K562 (cell line): ENCODE data around the gene MYBPHL.

Experiments
- BDP1 ChIP-seq: IDR thresholded peaks from 3 replicates; pipeline ENCODE4 v1.6.1; 2011; ENCODE audit not compliant: insufficient read length, insufficient read depth
- CTBP1 ChIP-seq: fragments of 450-650 bp; IDR thresholded peaks from 2 replicates; pipeline ENCODE4 v1.6.1; 2016; ENCODE audit warnings: borderline replicate concordance
- EHMT2 ChIP-seq: fragments of 450-650 bp; IDR thresholded peaks from 2 replicates; pipeline ENCODE4 v1.6.1; 2018; ENCODE audit warnings: antibody characterized with exemption
- ESRRA ChIP-seq: fragments of 450-650 bp; IDR thresholded peaks from 2 replicates; pipeline ENCODE4 v1.6.1; 2014; ENCODE audit warnings: low read depth, mild to moderate bottlenecking, moderate library complexity, borderline replicate concordance
- GABPB1 ChIP-seq: sonication (generic); formaldehyde crosslinking; IDR thresholded peaks from 2 replicates; pipeline ENCODE4 v1.8.0; 2022; ENCODE audit warnings: mild to moderate bottlenecking, missing genetic modification reagents
- HSF4 ChIP-seq: fragments of 250-450 bp; sonication (Bioruptor Pico); IDR thresholded peaks from 2 replicates; pipeline ENCODE4 v2.1.2; 2022; ENCODE audit warnings: mild to moderate bottlenecking, moderate library complexity, borderline replicate concordance
- MAFK ChIP-seq: IDR thresholded peaks from 2 replicates; pipeline ENCODE4 v1.6.1; 2011; ENCODE audit warnings: low read length, improper control_type of control experiment
- NR1H2 ChIP-seq: sonication (generic); formaldehyde crosslinking; IDR thresholded peaks from 2 replicates; pipeline ENCODE4 v1.4.0; 2020; ENCODE audit warnings: mild to moderate bottlenecking, missing genetic modification reagents
- RNF2 ChIP-seq: sonication (generic); IDR thresholded peaks from 2 replicates; pipeline ENCODE4 v1.6.1; 2016
- ZNF324 ChIP-seq: fragments of 250-450 bp; sonication (Bioruptor Pico); IDR thresholded peaks from 2 replicates; pipeline ENCODE4 v1.4.0; 2020; ENCODE audit warnings: mild to moderate bottlenecking
- ZNF511 ChIP-seq: sonication (generic); formaldehyde crosslinking; IDR thresholded peaks from 2 replicates; pipeline ENCODE4 v1.8.0; 2022; ENCODE audit warnings: mild to moderate bottlenecking, missing genetic modification reagents
- TF ChIP-seq, protein P1 (sequence below), 3 experiments: IDR thresholded peaks in 2 of 3; conservative IDR thresholded peaks in 1 of 3; 2 replicates each; pipeline ENCODE4 v1.5.1; 2011 to 2012; ENCODE audit warnings: low read length in 3 of 3, mild to moderate bottlenecking in 3 of 3, control low read depth in 2 of 3, improper control_type of control experiment in 1 of 3, inconsistent platforms in 1 of 3, low read depth in 1 of 3, mixed read lengths in 1 of 3, moderate library complexity in 1 of 3; ENCODE audit not compliant: insufficient read depth in 2 of 3
- TF ChIP-seq, protein P2 (sequence below), 2 experiments: fragments of 450-650 bp; conservative IDR thresholded peaks; 2 replicates each; pipeline ENCODE4 v1.6.1; 2017; ENCODE audit warnings: mild to moderate bottlenecking in 2 of 2, moderate library complexity in 2 of 2

DNA sequence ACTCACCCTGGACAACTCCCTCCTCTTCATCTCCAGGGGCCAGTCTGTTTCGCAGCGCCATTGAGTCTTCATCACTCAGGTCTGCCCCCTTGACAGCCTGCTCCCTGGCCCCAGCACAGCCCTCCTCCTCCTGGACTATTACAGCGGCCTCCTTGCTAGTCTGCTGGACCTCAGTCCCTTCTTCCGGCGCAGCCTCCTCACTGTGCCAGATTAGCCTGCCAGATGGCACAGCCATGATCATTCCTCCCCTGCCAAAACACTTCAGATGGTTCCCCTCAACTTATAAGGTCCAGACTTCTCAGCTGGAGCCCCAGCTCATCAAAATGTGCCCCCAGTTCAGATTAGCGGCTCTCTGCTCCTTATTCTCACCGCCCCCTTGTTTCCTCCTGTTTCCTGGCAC is 64.4 kb downstream of the MYBPHL start:
- TF ChIP-seq, protein P1, sequence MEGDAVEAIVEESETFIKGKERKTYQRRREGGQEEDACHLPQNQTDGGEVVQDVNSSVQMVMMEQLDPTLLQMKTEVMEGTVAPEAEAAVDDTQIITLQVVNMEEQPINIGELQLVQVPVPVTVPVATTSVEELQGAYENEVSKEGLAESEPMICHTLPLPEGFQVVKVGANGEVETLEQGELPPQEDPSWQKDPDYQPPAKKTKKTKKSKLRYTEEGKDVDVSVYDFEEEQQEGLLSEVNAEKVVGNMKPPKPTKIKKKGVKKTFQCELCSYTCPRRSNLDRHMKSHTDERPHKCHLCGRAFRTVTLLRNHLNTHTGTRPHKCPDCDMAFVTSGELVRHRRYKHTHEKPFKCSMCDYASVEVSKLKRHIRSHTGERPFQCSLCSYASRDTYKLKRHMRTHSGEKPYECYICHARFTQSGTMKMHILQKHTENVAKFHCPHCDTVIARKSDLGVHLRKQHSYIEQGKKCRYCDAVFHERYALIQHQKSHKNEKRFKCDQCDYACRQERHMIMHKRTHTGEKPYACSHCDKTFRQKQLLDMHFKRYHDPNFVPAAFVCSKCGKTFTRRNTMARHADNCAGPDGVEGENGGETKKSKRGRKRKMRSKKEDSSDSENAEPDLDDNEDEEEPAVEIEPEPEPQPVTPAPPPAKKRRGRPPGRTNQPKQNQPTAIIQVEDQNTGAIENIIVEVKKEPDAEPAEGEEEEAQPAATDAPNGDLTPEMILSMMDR (IDR thresholded peaks at IDR 0.05 in 2 of 3, conservative IDR thresholded peaks at IDR 0.05 in 1 of 3; ENCODE audit: insufficient read depth in 2 of 3, low read depth in 1 of 3, low read length in 3 of 3) = no peak
- TF ChIP-seq ZNF511 (no peak), CTBP1 (no peak), GABPB1 (no peak), HSF4 (no peak), ESRRA (no peak), EHMT2 (no peak), ZNF324 (no peak), NR1H2 (no peak), MAFK (no peak), BDP1 (no peak), RNF2 (no peak)
- TF ChIP-seq, protein P2, sequence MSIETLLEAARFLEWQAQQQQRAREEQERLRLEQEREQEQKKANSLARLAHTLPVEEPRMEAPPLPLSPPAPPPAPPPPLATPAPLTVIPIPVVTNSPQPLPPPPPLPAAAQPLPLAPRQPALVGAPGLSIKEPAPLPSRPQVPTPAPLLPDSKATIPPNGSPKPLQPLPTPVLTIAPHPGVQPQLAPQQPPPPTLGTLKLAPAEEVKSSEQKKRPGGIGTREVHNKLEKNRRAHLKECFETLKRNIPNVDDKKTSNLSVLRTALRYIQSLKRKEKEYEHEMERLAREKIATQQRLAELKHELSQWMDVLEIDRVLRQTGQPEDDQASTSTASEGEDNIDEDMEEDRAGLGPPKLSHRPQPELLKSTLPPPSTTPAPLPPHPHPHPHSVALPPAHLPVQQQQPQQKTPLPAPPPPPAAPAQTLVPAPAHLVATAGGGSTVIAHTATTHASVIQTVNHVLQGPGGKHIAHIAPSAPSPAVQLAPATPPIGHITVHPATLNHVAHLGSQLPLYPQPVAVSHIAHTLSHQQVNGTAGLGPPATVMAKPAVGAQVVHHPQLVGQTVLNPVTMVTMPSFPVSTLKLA (conservative IDR thresholded peaks at IDR 0.05) = no peak
